Measurements from ENCODE around the gene PRMT2.

The PRMT2 gene

DNA sequence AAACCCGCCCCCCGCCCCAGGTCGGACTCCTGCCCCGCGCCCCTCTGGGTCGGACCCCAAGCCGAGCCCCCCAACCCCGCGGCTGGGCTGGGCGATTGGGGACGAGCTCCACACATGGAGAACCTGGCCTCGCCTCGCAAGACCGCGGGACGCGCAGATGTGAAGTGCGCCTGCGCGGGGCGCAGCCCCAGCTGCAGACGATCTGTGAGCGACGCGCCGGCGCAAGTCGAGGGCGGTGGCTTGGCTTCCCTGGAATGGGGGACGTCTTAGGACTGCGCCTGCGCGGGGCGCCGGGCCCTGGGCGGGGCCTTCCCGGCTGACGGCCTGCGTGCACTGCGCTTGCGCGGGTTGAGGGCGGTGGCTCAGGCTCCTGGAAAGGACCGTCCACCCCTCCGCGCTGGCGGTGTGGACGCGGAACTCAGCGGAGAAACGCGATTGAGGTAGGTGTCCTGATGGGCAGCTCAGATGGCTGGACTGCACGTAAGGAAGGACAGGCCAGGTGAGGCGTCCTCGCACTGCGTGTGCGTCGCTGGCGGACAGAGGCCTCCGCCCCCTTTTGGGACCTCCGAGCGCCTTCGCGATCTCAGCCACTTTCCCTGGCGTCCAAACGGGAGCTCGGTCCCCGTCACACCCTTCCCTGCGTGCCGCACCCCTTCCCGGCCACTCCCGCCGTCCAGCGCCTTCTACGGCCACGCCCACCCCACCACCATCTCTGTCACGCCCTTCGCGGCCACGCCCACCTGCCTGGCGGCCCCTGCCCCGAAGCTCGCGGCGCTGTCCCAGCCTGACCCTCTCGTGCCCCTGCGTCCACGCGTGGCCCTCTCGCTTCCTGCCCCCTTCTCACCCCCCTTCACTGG is at the start of gene PRMT2:
PRMT2 (plus strand) TSS at position 351 of the 857 bp plus-strand sequence. CDS start 1,278 bp downstream, outside the sequence.
- peak; percentile 72 for TF ChIP-seq FOXP2 (optimal IDR thresholded peaks at IDR 0.05; ENCODE audit: control extremely low read depth, extremely low read length, insufficient read depth)
- peak; percentile 90 for TF ChIP-seq POLR2AphosphoS5 (IDR thresholded peaks at IDR 0.05; ENCODE audit: borderline replicate concordance, low read depth, low read length)
- TF ChIP-seq EZH2 (IDR thresholded peaks at IDR 0.05), result no peak

DNA sequence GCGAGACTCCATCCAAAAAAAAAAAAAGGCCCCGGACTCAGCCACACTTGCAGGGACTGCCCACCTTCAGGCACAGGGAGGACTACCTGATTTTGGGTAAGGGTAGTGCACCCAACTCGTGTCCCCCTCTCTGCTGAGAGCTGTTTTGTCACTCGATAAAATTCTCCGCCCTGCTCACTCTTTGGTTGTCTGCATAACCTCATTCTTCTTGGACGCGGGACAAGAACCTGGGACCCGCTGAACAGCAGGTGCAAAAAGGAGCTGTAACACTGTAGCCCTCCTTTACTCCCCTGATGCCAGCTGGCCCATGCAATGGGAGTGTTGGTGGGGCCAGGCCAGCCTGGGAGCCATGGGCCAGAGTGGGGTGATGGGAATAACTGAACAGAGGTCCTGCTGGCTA is 41.2 kb upstream of the PRMT2 start:
- Histone ChIP-seq H3K9me3 (ENCODE audit: low read depth, low read length) (no peaks in the 10 kb centered on the region), H3K36me3 (ENCODE audit: insufficient read depth, low read length) (no peaks in the 10 kb centered on the region), H3K4me3 (no peak overlapping the region), H3K27ac (no peak overlapping the region), H3K9ac (ENCODE audit: insufficient read length) (no peak overlapping the region)
- TF ChIP-seq EZH2 (IDR thresholded peaks at IDR 0.05), result no peak
- no peak for TF ChIP-seq FOXP2 (optimal IDR thresholded peaks at IDR 0.05; ENCODE audit: control extremely low read depth, extremely low read length, insufficient read depth)
- no peak for TF ChIP-seq POLR2AphosphoS5 (IDR thresholded peaks at IDR 0.05; ENCODE audit: borderline replicate concordance, low read depth, low read length)
- DNase-seq (ENCODE audit: low read depth, low spot score), result no peak

More for the DNA sequence above, at the start of gene PRMT2:
- Histone ChIP-seq H3K9ac (ENCODE audit: insufficient read length) (peak within 1 kb of the TSS; percentile 93), H3K27ac (peak within 1 kb of the TSS; percentile 90), H3K4me3 (peak within 1 kb of the TSS; percentile 97), H3K9me3 (ENCODE audit: low read depth, low read length) (no peaks in the 10 kb centered on the region), H3K36me3 (ENCODE audit: insufficient read depth, low read length) (peaks cover 12% of the 10 kb centered on the region)
- DNase-seq (ENCODE audit: low read depth, low spot score), result peak; percentile 78

DNA sequence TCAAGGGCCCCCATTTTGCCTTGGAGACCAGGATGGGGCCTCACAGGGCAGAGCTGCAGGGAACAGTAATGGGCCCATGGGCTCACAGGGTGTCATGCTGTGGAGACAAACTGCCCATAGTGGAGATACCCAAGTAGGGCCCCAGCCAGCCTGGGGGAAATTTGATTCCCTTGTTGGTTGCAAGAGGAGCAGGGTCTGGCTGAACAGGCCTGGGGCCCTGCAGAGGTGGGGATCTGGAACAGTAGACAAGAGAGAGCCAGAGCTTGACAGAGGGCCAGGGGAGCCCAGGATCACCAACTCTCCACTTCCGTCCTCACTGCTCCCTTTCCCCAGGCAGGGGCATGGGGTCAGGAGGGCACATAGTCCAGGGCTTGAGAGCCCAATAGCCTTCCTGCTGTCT is 39.3 kb upstream of the PRMT2 start:
- TF ChIP-seq POLR2AphosphoS5 (IDR thresholded peaks at IDR 0.05; ENCODE audit: borderline replicate concordance, low read depth, low read length) (no peak), EZH2 (IDR thresholded peaks at IDR 0.05) (no peak), FOXP2 (optimal IDR thresholded peaks at IDR 0.05; ENCODE audit: control extremely low read depth, extremely low read length, insufficient read depth) (no peak)
- no peaks in the 10 kb centered on the region for H3K9me3 ChIP-seq (ENCODE audit: low read depth, low read length)
- H3K36me3 ChIP-seq (ENCODE audit: insufficient read depth, low read length), result no peaks in the 10 kb centered on the region
- H3K9ac ChIP-seq (ENCODE audit: insufficient read length), result no peak overlapping the region
- no peak for DNase-seq (ENCODE audit: low read depth, low spot score)
- H3K27ac ChIP-seq, result no peak overlapping the region
- H3K4me3 ChIP-seq, result no peak overlapping the region

DNA sequence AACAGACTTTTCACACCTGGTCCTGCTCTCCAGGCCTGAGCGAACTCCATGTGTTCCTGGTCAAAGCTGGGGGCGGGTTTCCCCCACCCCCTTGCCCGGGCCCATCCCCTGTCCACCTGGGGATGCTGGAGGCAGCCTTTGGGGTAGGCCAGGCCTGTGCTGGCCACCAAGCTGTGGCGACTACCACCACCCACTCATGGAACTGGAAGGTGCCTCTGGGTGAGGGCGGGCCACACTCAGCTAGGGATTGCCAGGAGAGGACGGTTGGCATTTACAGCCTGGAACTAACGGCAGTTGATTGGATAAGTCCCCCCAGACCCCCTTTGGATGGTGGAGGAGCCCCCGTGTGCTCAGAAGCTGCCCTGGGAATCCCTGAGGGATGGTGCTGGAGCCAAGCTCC is 38.4 kb upstream of the PRMT2 start:
- no peak for DNase-seq (ENCODE audit: low read depth, low spot score)
- Histone ChIP-seq H3K27ac (no peak overlapping the region), H3K4me3 (no peak overlapping the region), H3K36me3 (ENCODE audit: insufficient read depth, low read length) (no peaks in the 10 kb centered on the region), H3K9ac (ENCODE audit: insufficient read length) (no peak overlapping the region), H3K9me3 (ENCODE audit: low read depth, low read length) (no peaks in the 10 kb centered on the region)
- TF ChIP-seq POLR2AphosphoS5 (IDR thresholded peaks at IDR 0.05; ENCODE audit: borderline replicate concordance, low read depth, low read length), result no peak
- no peak for TF ChIP-seq EZH2 (IDR thresholded peaks at IDR 0.05)
- no peak for TF ChIP-seq FOXP2 (optimal IDR thresholded peaks at IDR 0.05; ENCODE audit: control extremely low read depth, extremely low read length, insufficient read depth)

DNA sequence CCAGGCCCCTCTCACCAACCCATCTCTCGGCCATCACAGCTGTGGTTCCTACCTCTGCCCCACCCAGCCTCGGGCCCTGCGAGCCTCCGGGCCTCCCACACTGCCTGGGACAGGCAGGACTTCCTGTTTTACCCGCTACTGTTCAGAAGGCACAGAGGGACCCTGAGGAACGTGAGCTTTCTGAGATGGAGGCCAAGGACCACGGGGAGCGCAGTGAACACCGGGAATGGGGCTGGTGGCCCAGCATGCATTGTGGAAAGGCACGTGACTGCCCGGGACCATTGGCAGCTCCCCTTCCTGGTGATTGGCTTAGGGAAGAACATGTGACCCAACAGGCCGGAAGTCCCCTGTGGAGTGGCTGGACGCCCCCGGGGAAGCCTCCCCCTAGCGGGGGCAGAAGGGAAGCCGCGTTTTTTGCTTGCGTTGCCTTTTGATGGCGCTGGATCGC is 37.6 kb upstream of the PRMT2 start:
- no peak for DNase-seq (ENCODE audit: low read depth, low spot score)
- H3K9me3 ChIP-seq (ENCODE audit: low read depth, low read length), result no peaks in the 10 kb centered on the region
- H3K4me3 ChIP-seq, result no peak overlapping the region
- H3K36me3 ChIP-seq (ENCODE audit: insufficient read depth, low read length), result no peaks in the 10 kb centered on the region
- TF ChIP-seq POLR2AphosphoS5 (IDR thresholded peaks at IDR 0.05; ENCODE audit: borderline replicate concordance, low read depth, low read length) (no peak), EZH2 (IDR thresholded peaks at IDR 0.05) (no peak), FOXP2 (optimal IDR thresholded peaks at IDR 0.05; ENCODE audit: control extremely low read depth, extremely low read length, insufficient read depth) (no peak)
- no peak overlapping the region for H3K27ac ChIP-seq
- no peak overlapping the region for H3K9ac ChIP-seq (ENCODE audit: insufficient read length)

DNA sequence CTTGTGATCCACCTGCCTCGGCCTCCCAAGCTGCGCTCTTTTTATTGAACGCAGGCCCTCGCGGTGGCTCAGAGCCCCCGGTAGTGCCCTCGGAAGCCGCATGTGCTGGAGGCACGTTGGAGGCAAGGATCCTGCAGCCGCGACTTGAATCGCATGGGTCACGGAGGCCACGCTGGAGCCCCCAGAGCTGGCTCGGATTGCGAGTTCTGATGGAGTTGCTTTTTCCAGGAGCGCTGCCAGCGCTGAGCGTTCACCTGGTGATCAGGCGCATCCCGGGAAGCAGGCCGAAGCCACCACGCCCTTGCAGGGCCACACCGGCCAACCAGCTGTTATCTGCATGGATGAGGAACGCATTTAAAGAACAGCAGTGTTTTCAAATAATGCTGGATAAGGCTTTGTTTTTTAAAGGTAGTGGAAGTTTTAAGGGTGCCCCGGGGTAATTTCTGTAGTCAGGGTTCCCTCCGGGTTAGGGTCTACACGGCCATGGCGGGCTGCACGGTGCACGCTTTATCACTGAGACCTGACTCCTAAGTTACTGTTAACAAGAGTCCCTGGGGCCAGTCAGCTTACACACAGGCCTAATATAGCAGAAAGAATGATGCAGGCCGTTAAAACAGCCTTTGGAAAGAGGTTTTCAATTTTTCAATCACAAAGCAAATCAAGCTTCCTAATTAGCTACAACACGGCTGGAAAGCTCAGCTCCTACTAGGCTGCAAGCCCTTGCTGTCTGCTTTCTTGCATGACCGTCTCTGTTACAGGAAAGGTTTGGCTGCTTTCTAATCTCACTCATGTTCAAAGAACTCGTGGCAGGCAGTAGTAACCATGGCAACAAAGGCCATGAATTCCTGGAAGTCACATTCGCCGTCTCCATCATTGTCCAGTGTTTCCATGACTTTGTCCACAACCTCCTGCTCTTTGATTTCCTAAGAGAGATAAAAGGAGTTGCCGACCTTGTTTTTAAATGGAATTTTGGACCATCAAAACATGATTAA is 36.6 kb upstream of the PRMT2 start:
- TF ChIP-seq FOXP2 (optimal IDR thresholded peaks at IDR 0.05; ENCODE audit: control extremely low read depth, extremely low read length, insufficient read depth) (no peak), EZH2 (IDR thresholded peaks at IDR 0.05) (no peak), POLR2AphosphoS5 (IDR thresholded peaks at IDR 0.05; ENCODE audit: borderline replicate concordance, low read depth, low read length) (no peak)
- no peak overlapping the region for H3K9ac ChIP-seq (ENCODE audit: insufficient read length)
- H3K36me3 ChIP-seq (ENCODE audit: insufficient read depth, low read length), result no peaks in the 10 kb centered on the region
- no peak overlapping the region for H3K4me3 ChIP-seq
- no peaks in the 10 kb centered on the region for H3K9me3 ChIP-seq (ENCODE audit: low read depth, low read length)
- H3K27ac ChIP-seq, result no peak overlapping the region
- DNase-seq (ENCODE audit: low read depth, low spot score), result no peak

DNA sequence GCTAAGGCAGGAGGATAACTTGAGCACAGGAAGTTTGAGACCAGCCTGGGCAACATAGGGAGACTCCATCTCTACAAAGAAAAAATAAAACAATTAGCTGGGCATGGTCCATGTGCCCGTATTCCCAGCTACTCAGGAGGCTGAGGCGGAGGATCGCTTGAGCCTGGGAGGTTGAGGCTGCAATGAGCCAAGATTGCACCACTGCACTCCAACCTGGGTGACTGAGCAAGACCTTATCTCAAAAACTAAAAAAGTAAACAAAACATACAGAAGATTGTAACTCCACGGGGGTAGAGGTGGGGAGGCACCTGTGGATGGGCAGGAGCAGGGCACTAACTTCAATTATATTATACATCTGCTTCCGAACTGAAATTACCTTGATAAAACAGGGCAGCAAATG is 35.2 kb upstream of the PRMT2 start:
- Histone ChIP-seq H3K4me3 (no peak overlapping the region), H3K27ac (no peak overlapping the region), H3K9ac (ENCODE audit: insufficient read length) (no peak overlapping the region), H3K36me3 (ENCODE audit: insufficient read depth, low read length) (no peaks in the 10 kb centered on the region), H3K9me3 (ENCODE audit: low read depth, low read length) (no peaks in the 10 kb centered on the region)
- no peak for TF ChIP-seq POLR2AphosphoS5 (IDR thresholded peaks at IDR 0.05; ENCODE audit: borderline replicate concordance, low read depth, low read length)
- TF ChIP-seq EZH2 (IDR thresholded peaks at IDR 0.05), result no peak
- no peak for TF ChIP-seq FOXP2 (optimal IDR thresholded peaks at IDR 0.05; ENCODE audit: control extremely low read depth, extremely low read length, insufficient read depth)
- no peak for DNase-seq (ENCODE audit: low read depth, low spot score)

DNA sequence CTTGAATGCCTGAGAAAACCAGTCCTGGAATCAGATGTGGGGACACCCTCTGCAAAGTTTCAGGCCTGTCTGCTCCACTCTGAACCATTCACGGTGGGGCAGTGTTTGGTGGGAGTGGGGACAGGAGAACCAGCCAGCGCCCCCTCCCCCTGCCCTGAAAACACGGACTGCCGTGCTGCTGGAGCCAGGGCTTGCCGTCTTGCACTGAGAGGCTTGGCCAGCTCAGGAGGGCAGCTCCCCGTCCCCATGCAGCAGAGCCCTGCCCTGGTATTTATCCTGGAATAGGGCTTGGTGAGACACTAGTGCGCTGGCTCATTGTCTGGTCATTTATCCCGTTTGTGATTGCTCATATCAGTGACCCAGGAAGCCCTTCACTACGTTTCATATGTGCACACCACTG is 34.5 kb upstream of the PRMT2 start:
- Histone ChIP-seq H3K36me3 (ENCODE audit: insufficient read depth, low read length) (no peaks in the 10 kb centered on the region), H3K9me3 (ENCODE audit: low read depth, low read length) (no peaks in the 10 kb centered on the region), H3K9ac (ENCODE audit: insufficient read length) (no peak overlapping the region), H3K4me3 (no peak overlapping the region), H3K27ac (no peak overlapping the region)
- no peak for TF ChIP-seq EZH2 (IDR thresholded peaks at IDR 0.05)
- no peak for TF ChIP-seq FOXP2 (optimal IDR thresholded peaks at IDR 0.05; ENCODE audit: control extremely low read depth, extremely low read length, insufficient read depth)
- TF ChIP-seq POLR2AphosphoS5 (IDR thresholded peaks at IDR 0.05; ENCODE audit: borderline replicate concordance, low read depth, low read length), result no peak
- DNase-seq (ENCODE audit: low read depth, low spot score), result no peak

Data from SK-N-MC (cell line).